ENCODE measurements around the gene CAMK1D. TPM values are rescaled to one million over a fixed set of nuclear protein-coding genes. Genes with fewer than 3 reads are reported as not detected.
"Not testable (repeated sequence)": the region's sequence is repeated elsewhere in the genome, so short reads cannot be mapped to it uniquely, and the experiment has no call there.

Gene CAMK1D
- total RNA-seq, 2 donors from 2014 or later: 42.5 to 50.7 TPM

- ATAC-seq (no peak), DNase-seq (peak in 1 of 2 donors; percentile 14)
- intact Hi-C loops (cut with DNase I, micrococcal nuclease): no loop called here
Observed at GRCh38 chr10:12435348-12435747, 86.0 kb downstream of the CAMK1D start.

DNA sequence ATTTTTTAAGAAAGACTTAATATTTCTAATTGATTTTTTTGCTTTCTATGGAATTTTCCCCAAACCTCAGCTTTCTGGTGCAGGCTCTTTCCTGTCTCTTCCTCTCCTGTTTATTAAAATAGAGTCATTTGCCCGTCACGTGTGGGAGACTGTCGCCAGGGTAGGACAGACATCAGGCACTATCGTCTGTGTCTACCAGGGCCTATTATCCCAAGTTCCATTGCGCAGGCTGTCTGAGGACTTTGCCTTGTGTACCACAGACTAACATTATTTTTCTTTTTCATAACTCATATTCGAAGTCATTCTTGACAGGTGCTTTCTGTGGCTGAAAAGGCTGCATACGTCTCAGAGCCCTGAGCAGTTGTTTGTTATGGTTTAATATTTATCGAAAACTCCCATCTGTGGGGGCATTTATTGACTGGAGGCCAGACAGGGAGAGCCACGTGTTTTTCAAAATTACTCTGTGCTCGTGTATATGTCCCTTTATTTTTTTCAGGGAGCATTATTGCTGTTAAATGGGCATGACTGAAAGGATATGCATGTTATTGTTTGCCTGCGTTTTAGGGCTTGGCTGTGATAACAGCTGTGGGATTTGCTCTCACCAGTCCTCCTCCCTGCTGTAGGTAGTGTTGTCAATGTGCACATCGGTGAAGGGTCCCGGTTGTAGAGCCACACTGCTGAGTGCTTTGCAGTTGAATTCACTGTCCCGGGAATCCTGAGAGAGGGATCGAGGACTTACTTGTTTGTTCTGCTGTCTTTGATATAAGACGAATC, 89.8 kb downstream of the CAMK1D start:
- ATAC-seq: peak; percentile 56
- intact Hi-C loops (cut with DNase I, micrococcal nuclease): no loop called here
- peak in 1 of 2 donors; percentile 47 for DNase-seq

GRCh38 chr10:12439767-12440166, 90.4 kb downstream of the CAMK1D start:
- peak in 1 of 2 donors; percentile 12 for DNase-seq
- intact Hi-C loops (cut with DNase I, micrococcal nuclease); ATAC-seq: not testable (repeated sequence)

DNA sequence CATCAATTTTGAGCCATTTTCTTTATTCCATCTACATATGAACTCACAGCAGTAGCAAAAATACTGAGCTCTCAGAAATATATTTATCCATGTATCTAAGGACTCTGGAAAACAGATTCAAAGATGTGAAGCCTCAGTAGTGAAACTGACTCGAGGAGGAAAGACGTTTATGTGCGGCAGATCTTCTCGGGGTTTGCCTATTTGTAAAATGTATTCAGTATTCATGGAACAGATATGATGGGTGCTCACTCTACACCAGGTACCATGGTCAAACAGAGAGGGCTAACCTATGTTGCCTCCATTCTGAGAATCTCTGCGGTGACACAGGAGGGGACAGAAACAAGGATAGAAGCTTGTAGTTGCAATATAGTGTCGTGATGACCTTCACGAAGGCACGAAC, 93.7 kb downstream of the CAMK1D start:
- intact Hi-C loops (cut with DNase I, micrococcal nuclease): no loop called here
- ATAC-seq (no peak), DNase-seq (no peak)

- intact Hi-C loops (cut with DNase I, micrococcal nuclease): no loop called here
- no peak for DNase-seq
Observed at GRCh38 chr10:12444981-12445700, 95.8 kb downstream of the CAMK1D start.

DNA sequence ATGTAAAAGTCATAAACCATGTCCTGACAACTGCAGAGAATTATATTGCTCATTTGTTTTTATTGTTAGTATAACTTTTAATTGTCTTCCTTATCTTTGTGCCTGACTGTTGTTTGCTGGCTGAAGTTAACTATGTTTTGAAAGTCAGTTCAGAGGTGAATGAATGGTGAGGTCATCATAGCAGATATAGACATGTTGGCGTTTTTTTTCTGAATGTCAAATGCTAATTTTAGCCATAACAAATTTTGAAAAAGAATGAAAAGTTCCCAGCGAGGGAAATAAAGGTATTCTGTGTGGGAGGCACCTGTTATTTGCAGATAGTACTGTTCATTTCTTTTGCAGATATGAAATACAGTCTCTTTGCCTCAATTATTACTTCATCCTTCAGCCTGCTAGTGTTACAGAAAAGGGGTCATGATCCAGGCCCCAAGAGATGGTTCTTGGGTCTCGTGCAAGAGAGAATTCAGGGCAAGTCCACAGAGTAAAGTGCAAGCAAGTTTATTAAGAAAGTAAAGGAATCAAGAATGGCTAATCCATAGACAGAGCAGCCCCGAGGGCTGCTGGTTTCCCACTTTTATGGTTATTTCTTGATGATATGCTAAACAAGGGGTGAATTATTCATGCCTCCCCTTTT, 96.5 kb downstream of the CAMK1D start:
- DNase-seq (no peak), ATAC-seq (peak; percentile 87)
- intact Hi-C loops (cut with DNase I, micrococcal nuclease): no loop called here

More at GRCh38 chr10:12444981-12445700, 95.8 kb downstream of the CAMK1D start:
- no peak for ATAC-seq

DNA sequence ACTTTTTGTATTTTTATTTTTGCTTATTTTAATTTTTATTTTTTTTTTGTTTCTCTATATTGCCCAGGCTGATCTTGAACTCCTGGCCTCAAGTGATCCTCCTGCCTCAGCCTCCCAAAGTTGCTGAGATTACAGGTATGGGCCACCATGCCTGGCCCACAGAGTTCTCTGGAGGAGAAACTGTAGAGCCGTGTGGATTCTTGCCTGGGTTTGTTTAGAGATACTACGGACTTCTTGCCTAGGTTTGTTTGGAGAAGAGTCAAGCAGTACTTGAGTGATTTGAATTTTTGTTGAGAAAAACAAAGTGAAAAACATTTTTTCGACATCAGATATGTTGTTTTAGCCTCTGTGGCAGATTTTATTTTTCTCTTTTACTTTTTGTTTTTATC, 99.0 kb downstream of the CAMK1D start:
- no peak for ATAC-seq
- no peak for DNase-seq
- intact Hi-C loops (cut with DNase I, micrococcal nuclease): no loop called here

DNA sequence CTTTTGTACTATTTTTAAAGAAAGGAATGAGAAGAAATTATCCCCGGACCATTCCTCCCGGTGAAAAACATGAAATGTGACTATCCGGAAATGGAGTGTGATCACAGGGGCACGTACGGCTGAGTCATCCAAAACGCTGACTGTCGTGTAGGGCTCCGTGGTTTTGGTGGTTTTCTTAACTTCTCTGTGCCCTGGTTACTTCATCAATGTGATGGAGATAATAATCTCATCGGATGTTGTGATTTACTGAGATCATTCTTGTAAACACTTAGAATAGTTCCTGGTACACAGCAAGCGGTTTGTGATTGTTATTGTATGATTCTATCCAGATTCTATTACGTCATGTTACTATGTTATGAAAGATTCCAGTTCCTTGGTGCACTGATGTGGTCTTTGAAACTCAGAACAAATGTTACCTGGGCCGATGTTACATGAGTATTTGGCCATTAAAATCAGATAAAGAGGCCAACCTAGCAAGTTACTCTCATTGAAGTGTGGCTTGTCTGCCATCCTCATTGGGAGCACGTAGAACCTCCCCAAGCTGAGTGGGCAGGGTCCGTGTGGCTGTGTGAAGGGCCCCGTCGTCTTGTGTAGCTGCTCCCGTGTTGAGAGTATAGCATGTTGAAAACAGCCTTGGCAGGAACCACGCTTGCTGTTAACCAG, 99.5 kb downstream of the CAMK1D start:
- DNase-seq (no peak), ATAC-seq (no peak)
- intact Hi-C loops (cut with DNase I, micrococcal nuclease): no loop called here

- DNase-seq: no peak
- peak; percentile 60 for ATAC-seq
- intact Hi-C loops (cut with DNase I, micrococcal nuclease): loop anchor here in 1 of 2 donors (10.0 kb wide), 1 partner anchor 59 kb away; no protein-coding TSS in a partner anchor
Observed at GRCh38 chr10:12455318-12455717, 106.0 kb downstream of the CAMK1D start.

- intact Hi-C loops (cut with DNase I, micrococcal nuclease): loop anchor here in 1 of 2 donors (10.0 kb wide), 1 partner anchor 59 kb away; no protein-coding TSS in a partner anchor
- no peak for DNase-seq
- ATAC-seq: peak; percentile 87
Observed at GRCh38 chr10:12455766-12456165, 106.4 kb downstream of the CAMK1D start.

GRCh38 chr10:12459340-12459739, 110.0 kb downstream of the CAMK1D start:
- ATAC-seq (no peak), DNase-seq (no peak)
- intact Hi-C loops (cut with DNase I, micrococcal nuclease): loop anchor here in 1 of 2 donors (10.0 kb wide), 1 partner anchor 55 kb away; no protein-coding TSS in a partner anchor

DNA sequence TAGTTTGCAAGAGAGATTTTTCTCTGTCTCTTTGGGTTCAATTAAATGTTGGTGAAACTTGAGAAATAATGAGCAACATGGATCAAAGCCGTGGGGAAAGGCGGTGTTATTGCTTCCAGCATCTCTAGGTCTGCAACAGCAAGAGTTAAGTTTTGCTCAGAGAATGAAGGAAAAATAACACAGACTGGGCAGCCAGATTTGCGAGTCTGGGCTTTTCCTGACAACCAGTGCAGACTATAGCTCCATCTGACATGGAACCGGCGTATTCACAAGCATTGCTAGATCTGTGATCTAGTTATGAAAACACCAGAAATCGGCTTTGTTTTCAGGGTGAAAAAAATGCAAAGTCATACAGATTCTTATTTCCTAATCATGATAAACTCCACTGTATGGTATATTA, 110.4 kb downstream of the CAMK1D start:
- DNase-seq (no peak), ATAC-seq (no peak)
- intact Hi-C loops (cut with DNase I, micrococcal nuclease): loop anchor here in 1 of 2 donors (10.0 kb wide), 1 partner anchor 55 kb away; no protein-coding TSS in a partner anchor

DNA sequence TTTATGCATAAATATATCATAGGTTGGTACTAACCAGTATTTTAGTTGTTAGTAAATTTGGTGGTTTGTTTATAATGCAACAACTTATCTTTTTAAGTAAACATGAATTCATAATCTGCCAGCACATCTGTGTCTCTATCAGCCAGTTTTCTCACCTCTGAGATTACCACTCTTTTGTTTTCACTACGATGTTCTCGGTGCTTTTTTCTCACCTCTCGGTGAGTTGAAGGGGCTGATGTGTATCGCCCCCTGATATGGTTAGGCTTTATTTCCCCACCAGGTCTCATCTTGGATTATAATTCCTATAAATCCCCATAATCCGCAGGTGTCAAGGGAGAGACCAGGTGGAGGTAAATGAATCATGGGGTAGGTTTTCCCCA, 114.1 kb downstream of the CAMK1D start:
- intact Hi-C loops (cut with DNase I, micrococcal nuclease): no loop called here

DNA sequence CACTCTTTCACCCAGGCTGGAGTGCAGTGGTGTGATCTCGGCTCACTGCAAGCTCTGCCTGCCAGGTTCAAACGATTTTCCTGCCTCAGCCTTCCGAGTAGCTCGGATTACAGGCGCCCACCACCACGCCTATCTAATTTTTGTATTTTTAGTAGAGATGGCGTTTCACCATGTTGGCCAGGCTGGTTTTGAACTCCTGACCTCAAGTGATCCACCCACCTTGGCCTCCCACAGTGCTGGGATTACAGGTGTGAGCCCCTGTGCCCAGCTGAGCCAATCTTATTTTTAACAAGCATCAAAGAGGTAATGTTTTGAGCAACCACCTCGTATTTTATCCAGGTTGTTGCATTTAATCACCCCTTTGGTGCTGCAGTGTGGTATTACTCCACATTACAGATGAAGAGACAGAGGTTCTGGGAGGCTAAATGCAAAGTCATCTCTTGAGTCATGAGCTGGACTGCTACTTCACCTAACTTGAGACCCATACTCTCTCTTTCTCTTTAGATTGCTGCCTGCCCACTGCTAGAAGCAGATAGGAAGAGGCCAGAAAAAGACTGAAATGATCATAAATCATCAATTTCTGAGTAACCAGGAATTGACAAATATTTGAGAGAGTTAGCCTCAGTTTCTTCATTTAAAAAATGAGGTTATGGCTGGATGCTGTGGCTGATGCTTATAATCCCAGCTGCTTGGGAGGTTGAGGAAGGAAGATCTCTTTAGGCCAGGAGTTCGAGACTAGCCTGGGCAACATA, 116.2 kb downstream of the CAMK1D start:
- intact Hi-C loops (cut with DNase I, micrococcal nuclease): no loop called here
- DNase-seq (no peak), ATAC-seq (no peak)

More for the DNA sequence above, 114.1 kb downstream of the CAMK1D start:
- DNase-seq (no peak), ATAC-seq (no peak)

GRCh38 chr10:12466704-12467305, 117.5 kb downstream of the CAMK1D start:
- peak; percentile 49 for ATAC-seq
- intact Hi-C loops (cut with DNase I, micrococcal nuclease): no loop called here

GRCh38 chr10:12469345-12469744, 120.0 kb downstream of the CAMK1D start:
- intact Hi-C loops (cut with DNase I, micrococcal nuclease): no loop called here
- ATAC-seq (no peak), DNase-seq (no peak)

More at GRCh38 chr10:12466704-12467305, 117.5 kb downstream of the CAMK1D start:
- DNase-seq: no peak

GRCh38 chr10:12470719-12471118, 121.4 kb downstream of the CAMK1D start:
- DNase-seq: no peak
- intact Hi-C loops (cut with DNase I, micrococcal nuclease): no loop called here
- ATAC-seq: no peak

DNA sequence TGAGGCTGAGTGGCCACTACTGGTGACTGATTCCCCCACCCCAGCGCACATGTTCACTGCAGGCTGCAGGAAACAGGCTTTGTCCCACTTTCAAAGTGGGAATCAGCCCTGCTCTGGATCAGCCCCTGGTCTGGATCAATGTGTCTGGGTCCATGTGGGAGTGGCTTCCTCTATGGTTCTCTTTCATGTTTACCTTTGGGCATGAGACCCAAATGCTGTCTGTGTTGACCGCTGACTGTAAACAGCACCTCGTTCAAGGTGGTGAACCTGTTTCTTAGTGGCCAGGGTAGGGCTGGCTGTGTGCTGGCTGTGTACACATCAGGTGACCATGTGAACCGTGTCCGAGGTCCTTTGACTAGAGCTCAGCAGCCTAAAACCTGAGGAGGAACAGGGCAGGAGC, 121.8 kb downstream of the CAMK1D start:
- intact Hi-C loops (cut with DNase I, micrococcal nuclease): no loop called here
- peak in 1 of 2 donors; percentile 59 for DNase-seq
- ATAC-seq: peak; percentile 70
